CD14-positive monocyte (primary cell): Measurements from ENCODE around the gene FUS. TPM values are rescaled to one million over a fixed set of nuclear protein-coding genes. Genes with fewer than 3 reads are reported as not detected.

Source experiments
- DNase-seq, 3 donors: peaks; one replicate each; pipeline ENCODE4 v3.0.0-alpha.2; 2011 to 2022
- H2AFZ ChIP-seq: 2 replicates; pipeline ENCODE4 v1.6.0; 2012; ENCODE audit warnings: mild to moderate bottlenecking, low read depth, low read length, inconsistent platforms; ENCODE audit not compliant: insufficient read depth, poor library complexity, severe bottlenecking
- H3K27ac ChIP-seq, 2 donors: 1 replicate in 1 of 2; 2 replicates in 1 of 2; pipeline ENCODE4 v1.5.1; 2012 to 2013; ENCODE audit warnings: low read length in 2 of 2, control low read depth in 1 of 2, inconsistent platforms in 1 of 2, low read depth in 1 of 2, mild to moderate bottlenecking in 1 of 2
- H3K27me3 ChIP-seq, 2 donors: one replicate each; pipeline versions ENCODE4 v1.6.0 to v1.6.1; 2011 to 2013; ENCODE audit warnings: low read length in 2 of 2; ENCODE audit not compliant: control insufficient read depth in 2 of 2, insufficient read depth in 2 of 2
- H3K36me3 ChIP-seq, 2 donors: replicated peaks in 1 of 2; 1 replicate in 1 of 2; 2 replicates in 1 of 2; pipeline versions ENCODE4 v1.5.1 to v1.6.1; 2012 to 2013; ENCODE audit warnings: low read length in 2 of 2, control low read depth in 1 of 2, inconsistent platforms in 1 of 2, mild to moderate bottlenecking in 1 of 2; ENCODE audit not compliant: insufficient read depth in 2 of 2, control insufficient read depth in 1 of 2
- H3K4me1 ChIP-seq, 2 donors: 1 replicate in 1 of 2; 2 replicates in 1 of 2; pipeline versions ENCODE4 v1.5.1 to v1.6.1; 2012 to 2013; ENCODE audit warnings: low read length in 2 of 2, control low read depth in 1 of 2, inconsistent platforms in 1 of 2, mild to moderate bottlenecking in 1 of 2, moderate library complexity in 1 of 2; ENCODE audit not compliant: insufficient read depth in 2 of 2, control insufficient read depth in 1 of 2
- H3K4me2 ChIP-seq: replicated peaks from 2 replicates; pipeline ENCODE3; 2012; ENCODE audit warnings: low read length, moderate library complexity, mild to moderate bottlenecking; ENCODE audit not compliant: poor library complexity, severe bottlenecking; ENCODE audit errors: extremely low read depth
- H3K4me3 ChIP-seq, 3 experiments: fragments of 200-600 bp in 1 of 3; sonication (generic) in 1 of 3; replicated peaks in 1 of 3; 1 replicate in 2 of 3; 2 replicates in 1 of 3; pipeline ENCODE4 v1.5.1; 2011 to 2013; ENCODE audit warnings: low read length in 3 of 3, mild to moderate bottlenecking in 3 of 3, control low read depth in 2 of 3, low read depth in 2 of 3, inconsistent platforms in 1 of 3, moderate library complexity in 1 of 3
- H3K79me2 ChIP-seq: 2 replicates; pipeline ENCODE4 v1.6.0; 2012; ENCODE audit warnings: mild to moderate bottlenecking, control low read depth, inconsistent platforms, low read length, moderate library complexity; ENCODE audit not compliant: insufficient read depth
- H3K9ac ChIP-seq: 2 replicates; pipeline ENCODE4 v1.6.0; 2017; ENCODE audit warnings: low read length, mild to moderate bottlenecking; ENCODE audit not compliant: insufficient read depth, poor library complexity, severe bottlenecking
- H3K9me3 ChIP-seq, 2 donors: replicated peaks in 1 of 2; 1 replicate in 1 of 2; 2 replicates in 1 of 2; pipeline versions ENCODE4 v1.5.1 to v1.6.1; 2012 to 2013; ENCODE audit warnings: low read length in 2 of 2, control low read depth in 1 of 2; ENCODE audit not compliant: control insufficient read depth in 1 of 2, insufficient read depth in 1 of 2
- H4K20me1 ChIP-seq: 2 replicates; pipeline ENCODE4 v1.6.0; 2012; ENCODE audit warnings: mild to moderate bottlenecking, low read length, control low read depth, moderate library complexity; ENCODE audit not compliant: insufficient read depth
- H3K27ac Mint-ChIP-seq, 7 donors: one replicate each; pipeline ENCODE4 v1.8.0; 2020; ENCODE audit warnings: mild to moderate bottlenecking in 7 of 7, mixed read lengths in 7 of 7, moderate library complexity in 6 of 7, inconsistent platforms in 2 of 7
- H3K27me3 Mint-ChIP-seq, 3 donors: one replicate each; pipeline ENCODE4 v1.8.0; 2021 to 2022; ENCODE audit warnings: low read depth in 3 of 3, mild to moderate bottlenecking in 3 of 3, mixed read lengths in 3 of 3, moderate library complexity in 3 of 3, inconsistent platforms in 1 of 3
- H3K36me3 Mint-ChIP-seq, 2 donors: one replicate each; pipeline ENCODE4 v1.8.0; 2020; ENCODE audit warnings: mixed read lengths in 2 of 2, inconsistent platforms in 1 of 2, mild to moderate bottlenecking in 1 of 2
- H3K4me1 Mint-ChIP-seq: one replicate; pipeline ENCODE4 v1.8.0; 2020; ENCODE audit warnings: mild to moderate bottlenecking, mixed read lengths
- H3K4me3 Mint-ChIP-seq, 2 donors: one replicate each; pipeline ENCODE4 v1.8.0; 2020; ENCODE audit warnings: mild to moderate bottlenecking in 2 of 2, mixed read lengths in 2 of 2, moderate library complexity in 1 of 2
- H3K9me3 Mint-ChIP-seq, 7 donors: one replicate each; pipeline ENCODE4 v1.8.0; 2020 to 2022; ENCODE audit warnings: mixed read lengths in 7 of 7, mild to moderate bottlenecking in 6 of 7, moderate library complexity in 6 of 7, inconsistent platforms in 2 of 7
- WGBS: methylation state at CpG from one replicate; pipeline ENCODE4 v1.1.5; 2013; ENCODE audit warnings: missing lambda C conversion rate; ENCODE audit not compliant: insufficient coverage; 5-methylcytosine and 5-hydroxymethylcytosine counted together
- intact Hi-C, 2 donors: fragments of 100-400 bp; cut with micrococcal nuclease; formaldehyde crosslinking; loops; one replicate each; pipeline versions ENCODE4 v1.15.0 to v1.15.1; 2023
- polyA plus RNA-seq, 3 donors: library from polyadenylated mRNA; depleted of rRNA in 1 of 3; unstranded in 2 of 3; stranded (reverse) in 1 of 3; fragments of 300-500 nt in 2 of 3; fragments of >200 nt in 1 of 3; fragmentation: Illumina TruSeq in 2 of 3; gene quantifications; 1 replicate in 2 of 3; 2 replicates in 1 of 3; pipeline ENCODE4 v1.2.3, GENCODE V29; 2012 to 2021
- TF ChIP-seq, protein P1 (sequence below): fragments of 200-600 bp; IDR thresholded peaks from one replicate; pipeline ENCODE4 v1.8.0; 2022; ENCODE audit warnings: antibody characterized with exemption, mild to moderate bottlenecking

The FUS gene
- polyA plus RNA-seq, 3 donors: 54.9 to 246 (median 78.5) TPM

- TF ChIP-seq, protein P1, sequence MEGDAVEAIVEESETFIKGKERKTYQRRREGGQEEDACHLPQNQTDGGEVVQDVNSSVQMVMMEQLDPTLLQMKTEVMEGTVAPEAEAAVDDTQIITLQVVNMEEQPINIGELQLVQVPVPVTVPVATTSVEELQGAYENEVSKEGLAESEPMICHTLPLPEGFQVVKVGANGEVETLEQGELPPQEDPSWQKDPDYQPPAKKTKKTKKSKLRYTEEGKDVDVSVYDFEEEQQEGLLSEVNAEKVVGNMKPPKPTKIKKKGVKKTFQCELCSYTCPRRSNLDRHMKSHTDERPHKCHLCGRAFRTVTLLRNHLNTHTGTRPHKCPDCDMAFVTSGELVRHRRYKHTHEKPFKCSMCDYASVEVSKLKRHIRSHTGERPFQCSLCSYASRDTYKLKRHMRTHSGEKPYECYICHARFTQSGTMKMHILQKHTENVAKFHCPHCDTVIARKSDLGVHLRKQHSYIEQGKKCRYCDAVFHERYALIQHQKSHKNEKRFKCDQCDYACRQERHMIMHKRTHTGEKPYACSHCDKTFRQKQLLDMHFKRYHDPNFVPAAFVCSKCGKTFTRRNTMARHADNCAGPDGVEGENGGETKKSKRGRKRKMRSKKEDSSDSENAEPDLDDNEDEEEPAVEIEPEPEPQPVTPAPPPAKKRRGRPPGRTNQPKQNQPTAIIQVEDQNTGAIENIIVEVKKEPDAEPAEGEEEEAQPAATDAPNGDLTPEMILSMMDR: no peak
- no peak for DNase-seq
- Histone ChIP-seq H3K9ac (no peak overlapping the region), H3K27me3 (no peaks in the 10 kb centered on the region), H3K4me1 (peaks cover 52 to 65% of the 10 kb centered on the region in 2 donors), H3K4me2 (no peak overlapping the region), H4K20me1 (no peaks in the 10 kb centered on the region), H2AFZ (no peak overlapping the region), H3K9me3 (no peaks in the 10 kb centered on the region), H3K27ac (no peak overlapping the region), H3K4me3 (no peak overlapping the region), H3K79me2 (no peaks in the 10 kb centered on the region), H3K36me3 (no peaks in the 10 kb centered on the region)
- H3K27ac Mint-ChIP-seq: peak overlapping the region in 1 of 7 donors; percentile 43
- intact Hi-C loops: loop anchor here (10.0 kb wide), 2 partner anchors 51 to 151 kb away; partner anchors contain the start of gene VKORC1 (in 1 of the 2)
- no peak overlapping the region for H3K4me3 Mint-ChIP-seq
- peaks cover 54% of the 10 kb centered on the region for H3K4me1 Mint-ChIP-seq
- no peaks in the 10 kb centered on the region for H3K36me3 Mint-ChIP-seq
- 96% methylated on average over 4 of the region's 12 CpGs for WGBS
- peaks cover 2 to 3% (median 2%) of the 10 kb centered on the region in 3 donors for H3K27me3 Mint-ChIP-seq
- peaks cover 0 to 5% (median 0%) of the 10 kb centered on the region in 7 donors for H3K9me3 Mint-ChIP-seq
Observed at GRCh38 chr16:31145398-31145990, 34.4 kb upstream of the FUS start.

DNA sequence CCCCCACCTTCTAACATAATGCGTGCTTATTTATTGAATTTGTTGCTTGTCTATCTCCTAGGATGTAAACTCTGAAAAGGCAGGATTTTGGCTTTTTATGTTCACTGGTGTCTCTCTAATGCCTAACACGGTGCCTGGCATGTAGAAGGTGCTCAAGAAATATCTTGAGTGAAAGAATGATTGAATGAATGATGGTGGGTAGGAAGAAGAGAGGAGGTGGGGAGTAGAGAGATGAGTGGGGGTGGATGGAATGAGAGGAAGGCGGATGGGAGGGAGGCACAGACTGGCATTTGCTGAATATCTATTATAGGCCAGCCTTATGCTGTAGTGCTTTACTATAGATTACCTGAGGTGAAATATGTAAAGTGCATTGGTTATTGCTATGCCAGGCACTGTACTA lies 32.4 kb upstream of the FUS start:
- TF ChIP-seq, protein P1: no peak
- no peak for DNase-seq
- Histone ChIP-seq H3K4me2 (no peak overlapping the region), H3K4me1 (peaks cover 54 to 62% of the 10 kb centered on the region in 2 donors), H3K79me2 (no peaks in the 10 kb centered on the region), H3K27me3 (no peaks in the 10 kb centered on the region), H3K4me3 (no peak overlapping the region), H3K36me3 (no peaks in the 10 kb centered on the region), H3K9me3 (no peaks in the 10 kb centered on the region), H2AFZ (no peak overlapping the region), H4K20me1 (no peaks in the 10 kb centered on the region), H3K27ac (no peak overlapping the region), H3K9ac (no peak overlapping the region)
- Mint-ChIP-seq H3K36me3 (no peaks in the 10 kb centered on the region), H3K4me1 (peaks cover 53% of the 10 kb centered on the region), H3K4me3 (no peak overlapping the region), H3K27ac (no peak overlapping the region), H3K9me3 (peaks cover 0 to 8% (median 0%) of the 10 kb centered on the region in 7 donors), H3K27me3 (peaks cover 2 to 5% (median 2%) of the 10 kb centered on the region in 3 donors)
- intact Hi-C loops: loop anchor here (10.0 kb wide), 2 partner anchors 53 to 153 kb away; partner anchors contain the start of gene VKORC1 (in 1 of the 2)
- WGBS: 96% methylated on average over 2 of the region's 3 CpGs
